ENCODE data around the gene CHPF. TPM values are rescaled to one million over a fixed set of nuclear protein-coding genes. Genes with fewer than 3 reads are reported as not detected.
A peak's percentile ranks its signal among the peaks of the same experiment; 100 is the strongest.

The CHPF gene
- total RNA-seq, 6 experiments from 2014 or later = 116 to 190 (median 139) TPM

DNA sequence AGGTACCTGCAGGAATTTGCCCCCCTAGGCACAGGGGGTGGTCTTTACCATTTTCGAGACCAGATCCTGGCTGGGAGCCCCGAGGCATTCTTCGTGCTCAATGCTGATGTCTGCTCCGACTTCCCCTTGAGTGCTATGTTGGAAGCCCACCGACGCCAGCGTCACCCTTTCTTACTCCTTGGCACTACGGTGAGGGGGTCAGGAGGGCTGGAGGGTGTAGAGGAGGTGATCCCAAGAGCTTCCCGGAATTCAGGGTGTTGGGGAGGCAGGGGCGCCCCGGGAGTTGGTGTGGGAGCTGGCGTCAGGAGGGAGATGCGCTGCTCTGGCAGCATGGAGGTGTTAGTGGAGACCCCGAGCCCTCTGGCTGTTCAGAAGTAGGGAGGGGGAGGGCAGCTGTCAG is 41.8 kb downstream of the CHPF start:
- Mint-ChIP-seq H3K4me1 (ENCODE audit: low read depth) (peaks cover 31% of the 10 kb centered on the region), H3K36me3 (ENCODE audit: low read depth) (no peaks in the 10 kb centered on the region; the same call in 1 of the 2 replicates)

DNA sequence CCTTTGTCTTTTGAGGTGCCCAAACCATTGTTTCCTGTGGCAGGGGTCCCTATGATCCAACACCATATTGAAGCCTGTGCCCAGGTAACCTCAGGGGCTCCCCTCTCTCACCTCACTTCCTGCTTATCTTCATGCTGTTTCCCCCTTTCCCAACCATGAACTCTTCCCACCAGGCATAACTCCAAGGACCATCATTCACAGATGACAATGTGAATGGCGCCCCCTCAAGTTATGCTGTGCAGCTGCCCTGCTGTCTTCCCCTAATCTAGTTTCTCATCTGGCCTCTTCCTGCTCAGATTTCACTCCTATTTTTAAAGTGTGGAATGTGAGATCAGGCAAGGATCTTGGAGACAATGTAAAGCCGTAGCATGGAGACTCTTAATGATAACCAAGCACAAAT is 43.5 kb downstream of the CHPF start:
- Mint-ChIP-seq H3K27ac (peak overlapping the region; percentile 88), H3K36me3 (ENCODE audit: low read depth) (no peaks in the 10 kb centered on the region; the same call in 1 of the 2 replicates), H3K9me3 (no peaks in the 10 kb centered on the region), H3K27me3 (ENCODE audit: insufficient read depth) (peaks cover 2% of the 10 kb centered on the region; the same call in 1 of the 2 replicates), H3K4me3 (peak overlapping the region; percentile 91), H3K4me1 (ENCODE audit: low read depth) (peaks cover 38% of the 10 kb centered on the region)
- TF ChIP-seq, protein P1, sequence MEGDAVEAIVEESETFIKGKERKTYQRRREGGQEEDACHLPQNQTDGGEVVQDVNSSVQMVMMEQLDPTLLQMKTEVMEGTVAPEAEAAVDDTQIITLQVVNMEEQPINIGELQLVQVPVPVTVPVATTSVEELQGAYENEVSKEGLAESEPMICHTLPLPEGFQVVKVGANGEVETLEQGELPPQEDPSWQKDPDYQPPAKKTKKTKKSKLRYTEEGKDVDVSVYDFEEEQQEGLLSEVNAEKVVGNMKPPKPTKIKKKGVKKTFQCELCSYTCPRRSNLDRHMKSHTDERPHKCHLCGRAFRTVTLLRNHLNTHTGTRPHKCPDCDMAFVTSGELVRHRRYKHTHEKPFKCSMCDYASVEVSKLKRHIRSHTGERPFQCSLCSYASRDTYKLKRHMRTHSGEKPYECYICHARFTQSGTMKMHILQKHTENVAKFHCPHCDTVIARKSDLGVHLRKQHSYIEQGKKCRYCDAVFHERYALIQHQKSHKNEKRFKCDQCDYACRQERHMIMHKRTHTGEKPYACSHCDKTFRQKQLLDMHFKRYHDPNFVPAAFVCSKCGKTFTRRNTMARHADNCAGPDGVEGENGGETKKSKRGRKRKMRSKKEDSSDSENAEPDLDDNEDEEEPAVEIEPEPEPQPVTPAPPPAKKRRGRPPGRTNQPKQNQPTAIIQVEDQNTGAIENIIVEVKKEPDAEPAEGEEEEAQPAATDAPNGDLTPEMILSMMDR (IDR thresholded peaks at IDR 0.05) = peak; percentile 73
- DNase-seq = peak; percentile 44

More for the DNA sequence above, 41.8 kb downstream of the CHPF start:
- Mint-ChIP-seq H3K4me3 (no peak overlapping the region), H3K27me3 (ENCODE audit: insufficient read depth) (peaks cover 2% of the 10 kb centered on the region; the same call in 1 of the 2 replicates), H3K9me3 (no peaks in the 10 kb centered on the region), H3K27ac (no peak overlapping the region)
- DNase-seq = no peak
- TF ChIP-seq, protein P1 (IDR thresholded peaks at IDR 0.05) = no peak

DNA sequence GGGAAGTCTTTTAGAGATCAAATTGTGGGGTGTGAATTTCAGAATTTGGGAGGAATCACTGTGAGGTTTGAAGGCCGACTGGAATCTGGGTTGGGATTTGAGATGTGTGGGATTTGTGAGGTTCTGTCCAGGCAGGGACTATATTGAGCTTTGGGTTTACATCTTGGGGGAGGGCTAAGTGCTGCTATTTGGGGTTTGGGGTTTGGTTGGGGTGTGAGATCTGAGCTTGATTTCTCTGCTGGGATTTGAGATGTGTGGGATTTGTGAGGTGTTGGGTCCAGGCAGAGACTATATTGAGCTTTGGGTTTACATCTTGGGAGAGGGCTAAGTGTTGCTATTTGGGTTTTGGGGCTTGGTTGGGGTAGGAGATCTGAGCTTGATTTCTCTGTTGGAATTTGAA is 44.1 kb downstream of the CHPF start:
- H3K9me3 Mint-ChIP-seq = no peaks in the 10 kb centered on the region
- H3K36me3 Mint-ChIP-seq (ENCODE audit: low read depth) = no peaks in the 10 kb centered on the region; the same call in 1 of the 2 replicates
- DNase-seq = no peak
- H3K27me3 Mint-ChIP-seq (ENCODE audit: insufficient read depth) = peaks cover 2% of the 10 kb centered on the region; the same call in 1 of the 2 replicates
- peak overlapping the region; percentile 88 for H3K27ac Mint-ChIP-seq
- peaks cover 41% of the 10 kb centered on the region for H3K4me1 Mint-ChIP-seq (ENCODE audit: low read depth)
- H3K4me3 Mint-ChIP-seq = peak overlapping the region; percentile 91
- TF ChIP-seq, protein P1 (IDR thresholded peaks at IDR 0.05) = no peak

DNA sequence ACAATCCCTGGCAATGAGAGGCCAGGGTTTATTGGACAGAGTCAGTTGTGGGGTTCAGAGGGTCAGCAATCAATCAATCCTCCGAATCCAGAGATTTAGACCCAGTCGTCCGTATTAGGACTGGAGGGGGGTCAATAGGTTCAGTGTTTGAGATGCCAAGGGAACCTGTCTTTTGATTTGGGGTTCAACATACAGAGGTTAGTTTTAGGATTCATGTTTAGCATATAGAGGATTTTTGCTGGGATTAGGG is 44.6 kb downstream of the CHPF start:
- H3K27me3 Mint-ChIP-seq (ENCODE audit: insufficient read depth) = peaks cover 2% of the 10 kb centered on the region; the same call in 1 of the 2 replicates
- H3K4me1 Mint-ChIP-seq (ENCODE audit: low read depth) = peaks cover 41% of the 10 kb centered on the region
- TF ChIP-seq, protein P1 (IDR thresholded peaks at IDR 0.05) = no peak
- DNase-seq = no peak
- no peaks in the 10 kb centered on the region for H3K9me3 Mint-ChIP-seq
- H3K36me3 Mint-ChIP-seq (ENCODE audit: low read depth) = no peaks in the 10 kb centered on the region; the same call in 1 of the 2 replicates
- peak overlapping the region; percentile 88 for H3K27ac Mint-ChIP-seq
- H3K4me3 Mint-ChIP-seq = peak overlapping the region; percentile 91

DNA sequence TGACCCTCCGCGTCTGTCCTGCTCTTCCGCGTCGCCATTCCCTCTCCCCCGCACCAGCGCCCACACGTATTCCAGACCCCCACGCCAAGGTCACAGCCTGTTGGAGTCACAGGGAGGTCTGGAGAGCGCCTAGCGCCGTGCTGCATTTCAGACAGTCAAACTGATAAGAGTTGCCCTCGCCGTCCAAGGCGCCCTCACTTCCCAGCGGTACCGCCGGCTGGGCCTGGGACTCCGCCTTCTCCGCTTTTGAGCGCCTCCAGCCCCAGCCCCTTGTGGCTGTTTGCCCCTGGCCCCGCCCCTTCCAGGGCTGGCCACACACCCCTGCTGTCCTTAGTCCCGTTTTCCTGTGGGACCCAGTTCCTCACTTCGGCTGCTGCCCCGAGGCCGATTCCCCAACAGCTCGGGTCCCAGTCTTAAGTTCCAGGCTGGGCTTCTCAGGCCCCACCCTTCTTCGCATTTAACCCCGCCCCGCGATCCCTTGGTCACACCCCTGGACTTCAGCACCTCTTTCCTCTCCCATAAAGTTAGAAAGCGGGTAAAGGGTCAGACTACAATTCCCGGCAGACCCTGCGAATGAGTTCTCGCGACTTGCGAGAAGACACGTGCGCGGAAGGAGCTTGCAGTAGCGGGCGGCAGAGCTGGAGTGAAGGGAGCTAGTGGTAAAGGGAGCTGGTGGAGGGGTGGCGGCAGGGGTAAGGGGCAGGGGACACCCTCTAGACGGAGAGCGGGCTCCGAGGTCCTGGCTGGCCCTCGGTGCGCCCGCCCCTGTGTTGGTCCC is 45.1 kb downstream of the CHPF start, which contains the start of gene GMPPA:
Gene GMPPA (plus strand): TSS at position 612 of the 778 bp plus-strand sequence. CDS start 1,085 bp downstream, outside the sequence.
- Mint-ChIP-seq H3K27me3 (ENCODE audit: insufficient read depth) (peaks cover under 1% of the 10 kb centered on the region; the same call in 1 of the 2 replicates), H3K36me3 (ENCODE audit: low read depth) (no peaks in the 10 kb centered on the region; the same call in 1 of the 2 replicates), H3K27ac (peak within 1 kb of the TSS; percentile 88)

More for the DNA sequence above, 45.1 kb downstream of the CHPF start, which contains the start of gene GMPPA:
- H3K9me3 Mint-ChIP-seq = no peaks in the 10 kb centered on the region
- TF ChIP-seq, protein P1 (IDR thresholded peaks at IDR 0.05) = peak; percentile 16; the same call in 1 of the 2 replicates
- H3K4me3 Mint-ChIP-seq = peak within 1 kb of the TSS; percentile 91
- DNase-seq = peak; percentile 98
- peaks cover 41% of the 10 kb centered on the region for H3K4me1 Mint-ChIP-seq (ENCODE audit: low read depth)

Measured in HFFc6 (cell line).